Measurements from ENCODE around the gene ELF3.

The ELF3 gene

GRCh38 chr1:202002507-202002906, 7.9 kb upstream of the ELF3 start:
- DNase-seq (ENCODE audit: low read depth, low spot score) = no peak
- peaks cover 37% of the 10 kb centered on the region; the same call in 1 of the 2 replicates for H3K36me3 ChIP-seq (ENCODE audit: insufficient read depth, low read length)
- no peak overlapping the region for H3K9ac ChIP-seq (ENCODE audit: insufficient read length)
- H3K4me3 ChIP-seq = no peak overlapping the region
- TF ChIP-seq FOXP2 (optimal IDR thresholded peaks at IDR 0.05; ENCODE audit: control extremely low read depth, extremely low read length, insufficient read depth) = no peak
- no peak for TF ChIP-seq POLR2AphosphoS5 (IDR thresholded peaks at IDR 0.05; ENCODE audit: borderline replicate concordance, low read depth, low read length)
- no peak for TF ChIP-seq EZH2 (IDR thresholded peaks at IDR 0.05)
- no peaks in the 10 kb centered on the region for H3K9me3 ChIP-seq (ENCODE audit: low read depth, low read length)
- H3K27ac ChIP-seq = no peak overlapping the region

DNA sequence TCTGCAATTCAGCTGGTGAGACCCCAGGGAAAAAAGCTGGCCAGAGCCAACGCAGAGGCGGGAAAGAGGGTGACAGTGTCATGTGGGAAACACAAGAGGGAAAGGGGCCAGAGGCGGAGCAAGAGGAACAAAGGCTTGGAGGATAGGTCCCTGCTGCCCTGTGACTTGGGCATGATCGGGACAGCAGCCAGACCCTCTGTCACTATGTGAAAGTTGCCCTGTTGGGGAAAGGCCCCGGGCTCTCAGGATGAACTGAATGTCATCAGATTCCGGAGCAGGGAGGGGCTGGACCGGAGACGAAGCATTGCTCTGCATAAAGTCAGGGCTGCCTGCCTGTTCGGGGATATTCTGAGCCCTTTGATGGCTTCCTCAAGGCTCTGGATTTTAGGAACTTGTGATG, 5.7 kb upstream of the ELF3 start:
- H3K9me3 ChIP-seq (ENCODE audit: low read depth, low read length) = no peaks in the 10 kb centered on the region
- DNase-seq (ENCODE audit: low read depth, low spot score) = no peak
- TF ChIP-seq FOXP2 (optimal IDR thresholded peaks at IDR 0.05; ENCODE audit: control extremely low read depth, extremely low read length, insufficient read depth) (no peak), POLR2AphosphoS5 (IDR thresholded peaks at IDR 0.05; ENCODE audit: borderline replicate concordance, low read depth, low read length) (no peak), EZH2 (IDR thresholded peaks at IDR 0.05) (no peak)
- H3K4me3 ChIP-seq = no peak overlapping the region
- no peak overlapping the region for H3K27ac ChIP-seq
- peaks cover 37% of the 10 kb centered on the region; the same call in 1 of the 2 replicates for H3K36me3 ChIP-seq (ENCODE audit: insufficient read depth, low read length)
- H3K9ac ChIP-seq (ENCODE audit: insufficient read length) = no peak overlapping the region

- TF ChIP-seq FOXP2 (optimal IDR thresholded peaks at IDR 0.05; ENCODE audit: control extremely low read depth, extremely low read length, insufficient read depth) = no peak
- no peak for TF ChIP-seq POLR2AphosphoS5 (IDR thresholded peaks at IDR 0.05; ENCODE audit: borderline replicate concordance, low read depth, low read length)
- TF ChIP-seq EZH2 (IDR thresholded peaks at IDR 0.05) = no peak
- Histone ChIP-seq H3K4me3 (no peak overlapping the region), H3K36me3 (ENCODE audit: insufficient read depth, low read length) (peaks cover 27% of the 10 kb centered on the region; the same call in 1 of the 2 replicates), H3K9ac (ENCODE audit: insufficient read length) (no peak overlapping the region), H3K27ac (no peak overlapping the region), H3K9me3 (ENCODE audit: low read depth, low read length) (no peaks in the 10 kb centered on the region)
- DNase-seq (ENCODE audit: low read depth, low spot score) = no peak
Observed at GRCh38 chr1:202005958-202006357, 4.4 kb upstream of the ELF3 start.

GRCh38 chr1:202007304-202007703, 3.1 kb upstream of the ELF3 start:
- TF ChIP-seq FOXP2 (optimal IDR thresholded peaks at IDR 0.05; ENCODE audit: control extremely low read depth, extremely low read length, insufficient read depth) = no peak
- no peak for TF ChIP-seq EZH2 (IDR thresholded peaks at IDR 0.05)
- TF ChIP-seq POLR2AphosphoS5 (IDR thresholded peaks at IDR 0.05; ENCODE audit: borderline replicate concordance, low read depth, low read length) = no peak
- H3K9me3 ChIP-seq (ENCODE audit: low read depth, low read length) = no peaks in the 10 kb centered on the region
- peaks cover 23% of the 10 kb centered on the region; the same call in 1 of the 2 replicates for H3K36me3 ChIP-seq (ENCODE audit: insufficient read depth, low read length)
- H3K27ac ChIP-seq = 0 out of 2 replicates have a peak overlapping the region, but pooled peaks have one; percentile 19
- no peak for DNase-seq (ENCODE audit: low read depth, low spot score)
- no peak overlapping the region for H3K9ac ChIP-seq (ENCODE audit: insufficient read length)
- no peak overlapping the region for H3K4me3 ChIP-seq

GRCh38 chr1:202007805-202008489, 2.4 kb upstream of the ELF3 start:
- Histone ChIP-seq H3K36me3 (ENCODE audit: insufficient read depth, low read length) (peaks cover 23% of the 10 kb centered on the region; the same call in 1 of the 2 replicates), H3K27ac (peak overlapping the region; percentile 19; the same call in 1 of the 2 replicates), H3K9me3 (ENCODE audit: low read depth, low read length) (no peaks in the 10 kb centered on the region), H3K4me3 (no peak overlapping the region), H3K9ac (ENCODE audit: insufficient read length) (no peak overlapping the region)
- TF ChIP-seq POLR2AphosphoS5 (IDR thresholded peaks at IDR 0.05; ENCODE audit: borderline replicate concordance, low read depth, low read length) (no peak), FOXP2 (optimal IDR thresholded peaks at IDR 0.05; ENCODE audit: control extremely low read depth, extremely low read length, insufficient read depth) (peak; percentile 51), EZH2 (IDR thresholded peaks at IDR 0.05) (no peak)
- DNase-seq (ENCODE audit: low read depth, low spot score) = peak; percentile 18

DNA sequence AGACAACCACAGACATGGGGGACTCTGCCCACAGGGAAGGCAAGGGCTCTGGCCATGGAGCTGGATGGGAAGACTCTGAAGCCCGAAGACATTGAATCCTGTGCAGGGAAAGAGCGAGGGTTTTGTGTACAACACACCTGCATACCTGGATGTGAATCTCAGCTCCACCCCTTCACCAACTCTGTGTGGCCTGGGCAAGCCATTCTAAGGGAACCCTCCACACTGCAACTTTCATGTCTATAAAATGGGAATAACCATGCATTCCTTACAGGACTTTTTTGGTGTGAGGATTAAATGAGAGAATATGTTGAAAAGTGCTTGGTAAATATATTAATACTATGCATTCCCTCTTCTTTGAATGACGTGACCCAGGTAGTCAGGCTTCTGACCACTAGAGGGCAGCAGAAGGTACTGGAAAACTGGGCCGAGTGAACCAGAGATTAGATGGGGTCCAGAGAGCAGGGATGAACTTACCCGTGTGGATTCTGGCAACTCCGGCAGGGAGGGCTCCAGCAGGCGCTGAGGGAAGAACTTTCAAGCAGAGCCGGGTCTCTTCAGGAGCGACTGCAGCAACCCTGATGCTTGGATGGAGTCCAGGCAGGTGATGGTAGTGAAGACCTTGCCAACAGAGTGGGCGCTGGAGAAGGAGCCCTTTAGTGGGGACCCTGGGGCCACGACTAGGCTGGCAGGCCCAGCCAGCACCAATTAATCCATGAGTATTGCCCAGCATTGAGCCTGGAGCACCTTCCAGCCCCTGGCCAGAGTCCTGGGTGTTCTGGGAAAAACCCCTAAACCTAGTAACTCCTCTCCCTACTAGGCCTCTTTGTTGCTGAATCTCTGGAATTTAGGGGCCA, 834 bp upstream of the ELF3 start:
- Histone ChIP-seq H3K9ac (ENCODE audit: insufficient read length) (no peak overlapping the region), H3K9me3 (ENCODE audit: low read depth, low read length) (no peaks in the 10 kb centered on the region), H3K27ac (no peak overlapping the region), H3K36me3 (ENCODE audit: insufficient read depth, low read length) (peaks cover 12% of the 10 kb centered on the region; the same call in 1 of the 2 replicates), H3K4me3 (no peak overlapping the region)
- TF ChIP-seq POLR2AphosphoS5 (IDR thresholded peaks at IDR 0.05; ENCODE audit: borderline replicate concordance, low read depth, low read length) (no peak), FOXP2 (optimal IDR thresholded peaks at IDR 0.05; ENCODE audit: control extremely low read depth, extremely low read length, insufficient read depth) (no peak), EZH2 (IDR thresholded peaks at IDR 0.05) (no peak)
- DNase-seq (ENCODE audit: low read depth, low spot score) = no peak

- TF ChIP-seq FOXP2 (optimal IDR thresholded peaks at IDR 0.05; ENCODE audit: control extremely low read depth, extremely low read length, insufficient read depth) (no peak), POLR2AphosphoS5 (IDR thresholded peaks at IDR 0.05; ENCODE audit: borderline replicate concordance, low read depth, low read length) (no peak), EZH2 (IDR thresholded peaks at IDR 0.05) (no peak)
- Histone ChIP-seq H3K9ac (ENCODE audit: insufficient read length) (no peak overlapping the region), H3K36me3 (ENCODE audit: insufficient read depth, low read length) (no peaks in the 10 kb centered on the region), H3K4me3 (no peak overlapping the region), H3K27ac (no peak overlapping the region), H3K9me3 (ENCODE audit: low read depth, low read length) (no peaks in the 10 kb centered on the region)
- no peak for DNase-seq (ENCODE audit: low read depth, low spot score)
Observed at GRCh38 chr1:202011994-202012393, 1.6 kb downstream of the ELF3 start.

All from SK-N-MC (cell line).